ENCODE measurements around the gene EAF1. TPM values are rescaled to one million over a fixed set of nuclear protein-coding genes. Genes with fewer than 3 reads are reported as not detected.
"Not testable (repeated sequence)": the region's sequence is repeated elsewhere in the genome, so short reads cannot be mapped to it uniquely, and the experiment has no call there.

EAF1 gene
- total RNA-seq, 6 experiments from 2014 or later: 11.6 to 27.7 (median 17.1) TPM

DNA sequence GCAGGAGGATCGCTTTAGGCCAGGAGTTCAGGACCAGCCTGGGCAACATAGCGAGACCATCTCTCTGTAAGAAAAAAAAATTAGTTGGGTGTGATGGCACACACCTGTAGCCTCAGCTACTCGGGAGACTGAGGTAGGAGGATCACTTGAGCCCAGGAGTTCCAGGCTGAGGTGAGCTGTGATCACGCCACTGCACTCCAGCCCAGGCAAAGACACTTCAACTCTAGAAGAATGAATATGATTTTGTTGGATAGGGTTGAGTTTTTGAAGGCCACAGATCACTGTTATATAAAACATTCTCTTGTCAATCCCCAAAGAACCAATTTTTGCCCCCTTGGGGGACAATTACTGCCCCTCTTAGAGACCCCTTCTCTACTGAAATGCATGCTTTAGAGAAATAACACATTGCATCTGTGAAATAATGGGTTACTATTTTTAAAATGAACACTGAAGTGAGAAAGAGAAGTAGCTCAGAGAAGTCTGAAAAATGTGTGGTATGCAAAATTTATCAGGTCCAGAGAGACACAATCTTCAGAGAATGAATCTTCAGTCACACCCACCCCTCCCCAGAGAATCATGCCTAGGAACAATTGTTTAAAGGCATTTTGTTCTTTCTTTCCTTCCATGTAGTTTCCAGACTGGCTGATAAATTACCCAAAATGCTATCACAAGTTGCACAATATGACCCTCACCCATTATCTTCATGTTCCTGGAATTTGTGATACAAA lies 42.7 kb upstream of the EAF1 start:
- H3K4me3 ChIP-seq: no peak overlapping the region
- TF ChIP-seq, protein P1, sequence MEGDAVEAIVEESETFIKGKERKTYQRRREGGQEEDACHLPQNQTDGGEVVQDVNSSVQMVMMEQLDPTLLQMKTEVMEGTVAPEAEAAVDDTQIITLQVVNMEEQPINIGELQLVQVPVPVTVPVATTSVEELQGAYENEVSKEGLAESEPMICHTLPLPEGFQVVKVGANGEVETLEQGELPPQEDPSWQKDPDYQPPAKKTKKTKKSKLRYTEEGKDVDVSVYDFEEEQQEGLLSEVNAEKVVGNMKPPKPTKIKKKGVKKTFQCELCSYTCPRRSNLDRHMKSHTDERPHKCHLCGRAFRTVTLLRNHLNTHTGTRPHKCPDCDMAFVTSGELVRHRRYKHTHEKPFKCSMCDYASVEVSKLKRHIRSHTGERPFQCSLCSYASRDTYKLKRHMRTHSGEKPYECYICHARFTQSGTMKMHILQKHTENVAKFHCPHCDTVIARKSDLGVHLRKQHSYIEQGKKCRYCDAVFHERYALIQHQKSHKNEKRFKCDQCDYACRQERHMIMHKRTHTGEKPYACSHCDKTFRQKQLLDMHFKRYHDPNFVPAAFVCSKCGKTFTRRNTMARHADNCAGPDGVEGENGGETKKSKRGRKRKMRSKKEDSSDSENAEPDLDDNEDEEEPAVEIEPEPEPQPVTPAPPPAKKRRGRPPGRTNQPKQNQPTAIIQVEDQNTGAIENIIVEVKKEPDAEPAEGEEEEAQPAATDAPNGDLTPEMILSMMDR (IDR thresholded peaks at IDR 0.05): no peak
- TF ChIP-seq POLR2A (IDR thresholded peaks at IDR 0.05): no peak
- ATAC-seq: peak; percentile 4 to 45 (median 38)
- peak overlapping the region in 1 of 3 donors; percentile 49 for H3K27ac ChIP-seq
- no peaks in the 10 kb centered on the region for H3K36me3 ChIP-seq
- intact Hi-C loops (cut with DNase I): no loop called here
- 80% methylated on average over 4 of the region's 4 CpGs for WGBS (ENCODE audit: insufficient coverage, low coverage, low lambda C conversion rate, missing lambda C conversion rate)
- no peaks in the 10 kb centered on the region for H3K9me3 ChIP-seq
- no peaks in the 10 kb centered on the region for H3K27me3 ChIP-seq
- DNase-seq: no peak
- peaks cover 0 to 24% (median 9%) of the 10 kb centered on the region in 4 donors for H3K4me1 ChIP-seq

DNA sequence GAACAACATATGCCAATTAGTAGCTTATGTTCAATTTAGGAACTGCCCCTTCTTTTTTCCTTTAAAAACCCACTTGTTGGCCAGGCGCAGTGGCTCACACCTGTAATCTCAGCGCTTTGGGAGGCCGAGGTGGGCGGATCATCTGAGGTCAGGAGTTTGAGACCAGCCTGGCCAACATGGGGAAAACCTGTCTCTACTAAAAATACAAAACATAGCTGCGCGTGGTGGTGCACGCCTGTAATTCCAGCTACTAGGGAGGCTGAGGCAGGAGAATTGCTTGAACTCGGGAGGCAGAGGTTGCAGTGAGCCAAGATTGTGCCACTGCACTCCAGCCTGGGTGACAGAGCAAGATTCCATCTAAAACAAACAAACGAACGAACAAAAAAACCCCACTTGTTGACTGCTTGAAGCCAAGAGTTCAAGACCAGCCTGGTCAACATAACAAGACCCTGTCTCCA lies 42.1 kb upstream of the EAF1 start:
- Histone ChIP-seq H3K27ac (peak overlapping the region in 2 of 3 donors; percentile 9 to 49), H3K4me1 (peaks cover 0 to 24% (median 9%) of the 10 kb centered on the region in 4 donors)
- ATAC-seq; H3K4me3 ChIP-seq; H3K27me3 ChIP-seq; H3K36me3 ChIP-seq; H3K9me3 ChIP-seq; DNase-seq; intact Hi-C loops (cut with DNase I): not testable (repeated sequence)
- WGBS (ENCODE audit: insufficient coverage, low coverage, low lambda C conversion rate, missing lambda C conversion rate): 57% methylated on average over 10 of the region's 10 CpGs

DNA sequence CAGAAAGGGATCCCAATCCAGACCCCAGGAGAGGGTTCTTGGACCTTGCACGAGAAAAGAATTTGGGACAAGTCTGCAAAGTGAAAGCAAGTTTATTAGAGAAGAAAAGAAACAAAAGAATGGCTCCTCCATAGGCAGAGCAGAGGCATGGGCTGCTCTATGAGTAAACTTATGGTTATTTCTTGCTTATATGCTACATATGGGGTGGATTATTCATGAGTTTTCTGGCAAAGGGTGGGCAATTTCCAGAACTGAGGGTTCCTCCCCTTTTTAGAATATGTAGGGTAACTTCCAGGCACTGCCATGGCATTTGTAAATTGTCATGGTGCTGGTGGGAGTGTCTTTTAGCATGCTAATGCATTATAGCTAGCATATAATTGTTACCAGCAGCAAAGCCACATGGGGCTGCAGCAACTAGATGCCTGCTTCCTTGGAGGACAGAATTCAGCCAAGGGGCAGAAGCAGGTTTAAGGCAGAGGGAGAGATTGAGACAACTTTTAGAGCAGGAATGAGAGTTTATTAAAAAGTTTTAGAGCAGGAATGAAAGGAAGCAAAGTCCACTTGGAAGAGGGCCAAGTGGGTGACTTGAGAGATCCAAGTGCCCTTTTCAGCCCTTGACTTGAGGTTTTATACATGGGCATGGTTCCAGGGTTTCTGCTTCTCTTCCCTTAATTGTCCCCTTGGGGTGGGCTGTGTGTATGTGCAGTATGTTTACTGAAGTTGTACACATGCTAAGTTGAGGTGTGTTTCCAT lies 41.3 kb upstream of the EAF1 start:
- Histone ChIP-seq H3K27me3 (no peaks in the 10 kb centered on the region), H3K9me3 (no peaks in the 10 kb centered on the region), H3K36me3 (no peaks in the 10 kb centered on the region), H3K4me1 (peaks cover 0 to 24% (median 9%) of the 10 kb centered on the region in 4 donors), H3K4me3 (no peak overlapping the region), H3K27ac (peak overlapping the region in 2 of 3 donors; percentile 4 to 49)
- DNase-seq (no peak), ATAC-seq (peak in 1 of 4 donors; percentile 5)
- 73% methylated on average over 1 of the region's 1 CpG for WGBS (ENCODE audit: insufficient coverage, low coverage, low lambda C conversion rate, missing lambda C conversion rate)
- intact Hi-C loops (cut with DNase I): no loop called here
- TF ChIP-seq, protein P1 (IDR thresholded peaks at IDR 0.05): no peak

DNA sequence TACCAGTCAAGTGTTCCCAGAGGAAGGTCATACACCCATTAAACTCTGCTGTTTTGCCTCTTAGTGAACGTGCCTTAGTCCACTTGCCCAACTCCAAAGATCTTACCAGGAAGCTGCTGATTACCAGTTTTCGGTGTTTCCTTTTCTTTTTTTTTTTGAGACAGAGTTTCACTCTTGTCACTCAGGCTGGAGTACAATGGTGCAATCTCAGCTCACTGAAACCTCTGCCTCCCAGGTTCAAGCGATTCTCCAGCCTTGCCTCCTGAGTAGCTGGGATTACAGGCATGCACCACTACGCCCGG lies 40.8 kb upstream of the EAF1 start:
- H3K4me3 ChIP-seq; H3K36me3 ChIP-seq; H3K9me3 ChIP-seq; DNase-seq; H3K27me3 ChIP-seq; intact Hi-C loops (cut with DNase I): not testable (repeated sequence)
- H3K27ac ChIP-seq: peak overlapping the region in 2 of 3 donors; percentile 3 to 4
- 35% methylated on average over 2 of the region's 5 CpGs for WGBS (ENCODE audit: insufficient coverage, low coverage, low lambda C conversion rate, missing lambda C conversion rate)
- peak in 3 of 4 donors; percentile 11 to 45 (median 44) for ATAC-seq
- H3K4me1 ChIP-seq: peaks cover 0 to 24% (median 9%) of the 10 kb centered on the region in 4 donors

DNA sequence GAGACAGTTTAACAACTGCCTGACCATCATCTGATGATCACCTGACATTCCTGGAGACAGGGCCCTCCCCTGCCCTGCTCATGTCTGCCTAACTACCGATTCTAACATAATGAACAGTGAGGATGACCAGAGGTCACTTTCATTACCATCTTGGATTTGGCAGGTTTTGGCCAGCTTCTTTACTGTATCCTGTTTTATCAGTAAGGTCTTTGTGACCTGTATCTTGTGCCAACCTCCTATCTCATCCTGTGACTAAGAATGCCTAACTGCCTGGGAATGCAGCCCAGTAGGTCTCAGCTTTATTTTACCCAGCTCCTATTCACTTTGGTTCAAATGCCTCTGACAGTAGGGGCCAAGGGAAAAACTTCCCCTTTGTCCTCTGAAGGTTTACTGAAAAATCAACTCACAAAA lies 40.2 kb upstream of the EAF1 start:
- no peaks in the 10 kb centered on the region for H3K36me3 ChIP-seq
- peak overlapping the region in 2 of 3 donors; percentile 1 to 3 for H3K27ac ChIP-seq
- no peak for TF ChIP-seq POLR2A (IDR thresholded peaks at IDR 0.05)
- TF ChIP-seq, protein P1 (IDR thresholded peaks at IDR 0.05): no peak
- H3K9me3 ChIP-seq: no peaks in the 10 kb centered on the region
- no peak overlapping the region for H3K4me3 ChIP-seq
- DNase-seq: no peak
- H3K27me3 ChIP-seq: no peaks in the 10 kb centered on the region
- WGBS (ENCODE audit: insufficient coverage, low coverage, low lambda C conversion rate, missing lambda C conversion rate): 10% methylated on average over 1 of the region's 1 CpG
- peak; percentile 46 to 76 (median 54) for ATAC-seq
- intact Hi-C loops (cut with DNase I): no loop called here
- peaks cover 0 to 24% (median 9%) of the 10 kb centered on the region in 4 donors for H3K4me1 ChIP-seq
